K562 (cell line): ENCODE results near the gene DTHD1. TPM values are rescaled to one million over a fixed set of nuclear protein-coding genes. Genes with fewer than 3 reads are reported as not detected.

Experiments used
- ATAC-seq: fragments of 200-7000 bp; cut with Tn5 transposase; 3 replicates; pipeline ENCODE4 v1.9.1; 2020; ENCODE audit warnings: moderate library complexity
- BruUV-seq: library from RNA; stranded (reverse); fragments of 400-500 nt; replicated peaks from 2 replicates; lab custom pipeline; 2021; lab: Mats Ljungman, UMichigan
- CTCF ChIA-PET: fragments of 300-600 bp; formaldehyde crosslinking; extraction: SDS; loops from one replicate; lab custom pipeline; 2021; ENCODE audit warnings: low intra/inter-chr PET ratio; lab: Yijun Ruan, JAX
- POLR2A ChIA-PET: fragments of 300-600, 350-650 bp; sonication (Branson Sonifier 250); formaldehyde crosslinking; extraction: SDS; loops from one replicate; lab custom pipeline; 2021; ENCODE audit warnings: antibody characterized with exemption, inconsistent platforms; lab: Yijun Ruan, JAX
- DNase-seq, 4 experiments: peaks; one replicate each; pipeline versions ENCODE4 v3.0.0 to v3.0.0-alpha.2; 2011 to 2018; ENCODE audit warnings: low spot score in 3 of 4, mixed read lengths in 3 of 4; ENCODE audit errors: extremely low read depth in 1 of 4
- FAIRE-seq: peaks from 2 replicates; lab custom pipeline; 2011; peaks lifted over from hg19 to GRCh38; lab: Jason Lieb, UNC
- H2AFZ ChIP-seq: 2 replicates; pipeline ENCODE4 v1.6.0; 2011; ENCODE audit warnings: low read depth, low read length, control low read depth, inconsistent platforms
- H3K27ac ChIP-seq: fragments of 200-600 bp; 3 replicates; pipeline ENCODE4 v1.8.0; 2011; ENCODE audit warnings: low read depth, mild to moderate bottlenecking, control low read depth, inconsistent platforms, low read length, moderate library complexity, mixed read lengths; ENCODE audit errors: extremely low read depth
- H3K27me3 ChIP-seq, 2 experiments: fragments of 300-600 bp in 1 of 2; 2 replicates in 1 of 2; 3 replicates in 1 of 2; pipeline versions ENCODE4 v1.6.0 to v1.8.0; 2011; ENCODE audit warnings: inconsistent platforms in 2 of 2, low read length in 2 of 2, mild to moderate bottlenecking in 1 of 2, mixed read lengths in 1 of 2, moderate library complexity in 1 of 2; ENCODE audit not compliant: control insufficient read depth in 2 of 2, insufficient read depth in 2 of 2
- H3K36me3 ChIP-seq: fragments of 300-600 bp; 3 replicates; pipeline ENCODE4 v1.8.0; 2011; ENCODE audit warnings: mild to moderate bottlenecking, low read length, inconsistent platforms; ENCODE audit not compliant: control insufficient read depth, insufficient read depth
- H3K4me1 ChIP-seq, 2 experiments: fragments of 200-600 bp in 1 of 2; replicated peaks in 1 of 2; 2 replicates in 1 of 2; 3 replicates in 1 of 2; pipeline versions ENCODE4 v1.5.1 to v1.8.0; 2011; ENCODE audit warnings: inconsistent platforms in 2 of 2, low read length in 2 of 2, mild to moderate bottlenecking in 1 of 2, mixed read lengths in 1 of 2, moderate library complexity in 1 of 2; ENCODE audit not compliant: control insufficient read depth in 2 of 2, insufficient read depth in 2 of 2
- H3K4me2 ChIP-seq: 2 replicates; pipeline ENCODE4 v1.6.1; 2011; ENCODE audit warnings: low read length, control low read depth, inconsistent platforms, mixed read lengths; ENCODE audit not compliant: insufficient read depth
- H3K4me3 ChIP-seq: fragments of 200-600 bp; sonication (generic), shearing (Covaris generic); 2 replicates; pipeline ENCODE4 v1.5.1; 2016; ENCODE audit warnings: control low read depth, inconsistent platforms
- H3K79me2 ChIP-seq: fragments of 200-600 bp; 3 replicates; pipeline ENCODE4 v1.8.0; 2011; ENCODE audit warnings: low read length, inconsistent platforms; ENCODE audit not compliant: control insufficient read depth, insufficient read depth
- H3K9ac ChIP-seq, 2 experiments: 2 replicates each; pipeline versions ENCODE4 v1.6.0 to v1.6.1; 2011; ENCODE audit warnings: low read depth in 2 of 2, low read length in 2 of 2, control low read depth in 1 of 2, inconsistent platforms in 1 of 2, mild to moderate bottlenecking in 1 of 2, mixed read lengths in 1 of 2; ENCODE audit not compliant: insufficient read depth in 1 of 2
- H3K9me1 ChIP-seq: one replicate; pipeline ENCODE4 v1.6.0; 2011; ENCODE audit warnings: inconsistent platforms, mild to moderate bottlenecking, low read length, moderate library complexity; ENCODE audit not compliant: control insufficient read depth, insufficient read depth
- H3K9me3 ChIP-seq: replicated peaks from 2 replicates; pipeline ENCODE4 v1.5.1; 2011; ENCODE audit warnings: low read depth, low read length, inconsistent platforms; ENCODE audit not compliant: control insufficient read depth, insufficient read depth
- H4K20me1 ChIP-seq: replicated peaks from 2 replicates; pipeline ENCODE4 v1.6.1; 2011; ENCODE audit warnings: low read length, inconsistent platforms, mixed read lengths; ENCODE audit not compliant: control insufficient read depth, insufficient read depth
- ARID2 ChIP-seq: fragments of 450-650 bp; IDR thresholded peaks from 2 replicates; pipeline ENCODE4 v1.6.1; 2017; ENCODE audit warnings: antibody characterized with exemption, mild to moderate bottlenecking
- ATF1 ChIP-seq, 2 experiments: fragments of 450-650 bp in 1 of 2; IDR thresholded peaks; 2 replicates each; pipeline ENCODE4 v1.6.1; 2016; ENCODE audit warnings: missing compliant biosample characterization in 1 of 2, missing genetic modification characterization in 1 of 2
- CREB1 ChIP-seq, 2 experiments: sonication (generic) in 1 of 2; formaldehyde crosslinking in 1 of 2; IDR thresholded peaks; 2 replicates each; pipeline versions ENCODE4 v1.6.1 to v1.8.0; 2012 to 2022; ENCODE audit warnings: inconsistent platforms in 1 of 2, mild to moderate bottlenecking in 1 of 2, missing genetic modification reagents in 1 of 2, moderate library complexity in 1 of 2
- CREBBP ChIP-seq: IDR thresholded peaks from one replicate; pipeline ENCODE4 v1.6.1; 2012; ENCODE audit warnings: low read depth, mild to moderate bottlenecking, control low read depth, inconsistent platforms, low read length
- DLX4 ChIP-seq: fragments of 250-450 bp; sonication (Bioruptor Pico); IDR thresholded peaks from 2 replicates; pipeline ENCODE4 v1.6.1; 2021; ENCODE audit warnings: mild to moderate bottlenecking
- GTF2A2 ChIP-seq: IDR thresholded peaks from 2 replicates; pipeline ENCODE4 v1.6.1; 2016; ENCODE audit warnings: mild to moderate bottlenecking, missing genetic modification characterization, missing compliant biosample characterization
- HIVEP1 ChIP-seq: fragments of 250-450 bp; sonication (Bioruptor Pico); IDR thresholded peaks from 2 replicates; pipeline ENCODE4 v1.4.0; 2020; ENCODE audit warnings: mild to moderate bottlenecking
- HNRNPK ChIP-seq: fragments of 200-400 bp; formaldehyde crosslinking; IDR thresholded peaks from one replicate; pipeline ENCODE4 v1.6.1; 2018; ENCODE audit warnings: mild to moderate bottlenecking, low read depth, low read length; ENCODE audit not compliant: poor library complexity, severe bottlenecking
- HOXB6 ChIP-seq: fragments of 250-450 bp; sonication (Bioruptor Pico); IDR thresholded peaks from 2 replicates; pipeline ENCODE4 v1.5.1; 2022; ENCODE audit warnings: mild to moderate bottlenecking, borderline replicate concordance
- JUND ChIP-seq, 2 experiments: IDR thresholded peaks; 2 replicates in 1 of 2; 3 replicates in 1 of 2; pipeline ENCODE4 v1.6.1; 2011; ENCODE audit warnings: borderline replicate concordance in 2 of 2, low read depth in 2 of 2, low read length in 2 of 2, improper control_type of control experiment in 1 of 2, missing biosample characterization in 1 of 2, missing genetic modification characterization in 1 of 2, missing genetic modification reagents in 1 of 2
- RFX1 ChIP-seq: fragments of 450-650 bp; IDR thresholded peaks from 2 replicates; pipeline ENCODE4 v1.6.1; 2016; ENCODE audit warnings: mild to moderate bottlenecking, moderate library complexity
- SMAD1 ChIP-seq: fragments of 150-350 bp; IDR thresholded peaks from 2 replicates; pipeline ENCODE4 v1.6.1; 2014; ENCODE audit warnings: low read length, low read depth; ENCODE audit not compliant: partially characterized antibody
- TBP ChIP-seq: optimal IDR thresholded peaks from 2 replicates; pipeline ENCODE3; 2011; ENCODE audit warnings: low read depth, low read length, improper control_type of control experiment
- XRCC5 ChIP-seq: fragments of 200-400 bp; formaldehyde crosslinking; IDR thresholded peaks from 2 replicates; pipeline ENCODE4 v1.6.1; 2017; ENCODE audit warnings: low read depth, mild to moderate bottlenecking, low read length
- ZC3H8 ChIP-seq: fragments of 450-650 bp; IDR thresholded peaks from 2 replicates; pipeline ENCODE4 v1.6.1; 2017
- ZNF316 ChIP-seq: fragments of 450-650 bp; IDR thresholded peaks from 2 replicates; pipeline ENCODE4 v1.6.1; 2016
- WGBS: fragments of 100-300 bp; shearing (Covaris generic); methylation state at CpG from one replicate; pipeline ENCODE4 v1.1.6; 2016; ENCODE audit warnings: low coverage, mixed read lengths; ENCODE audit not compliant: insufficient coverage; ENCODE audit errors: missing lambda C conversion rate; 5-methylcytosine and 5-hydroxymethylcytosine counted together
- in situ Hi-C: fragments of 300-500 bp; cut with MboI; formaldehyde crosslinking; loops from 4 replicates; pipeline ENCODE4 v1.15.0; 2018; ENCODE audit warnings: inconsistent platforms, mixed read lengths
- intact Hi-C: fragments of 100-400 bp; cut with micrococcal nuclease; formaldehyde crosslinking; loops from 2 replicates; pipeline ENCODE4 v1.14.2; 2022
- polyA plus RNA-seq, 8 experiments: library from polyadenylated mRNA; depleted of rRNA in 4 of 8; stranded (reverse) in 5 of 8; unstranded in 3 of 8; fragments of >200 nt; fragmentation: Nextera tagmentation in 2 of 8; fragmentation: Illumina TruSeq in 1 of 8; extraction: Ambion mirVana in 2 of 8; extraction: Trizol in 1 of 8; gene quantifications; 2 replicates each; pipeline versions ENCODE4 v1.2.1 to v1.2.3, GENCODE V29; 2011 to 2014; ENCODE audit warnings: inconsistent platforms in 1 of 8, missing spikeins in 1 of 8
- total RNA-seq, 7 experiments: library from RNA; depleted of rRNA in 6 of 7; stranded (reverse); fragments of >200 nt in 6 of 7; fragmentation: Illumina TruSeq in 2 of 7; extraction: Trizol in 2 of 7; gene quantifications; 2 replicates each; pipeline versions ENCODE4 v1.2.1 to v1.2.3, GENCODE V29; 2011 to 2021; ENCODE audit warnings: low replicate concordance in 1 of 7

Gene DTHD1
- total and polyA plus RNA-seq, 9 of the 15 experiments (the other 6 are each of a cell fraction or from before 2014, with no cell fraction given): not detected

GRCh38 chr4:36353998-36354397 lies 72.6 kb downstream of the DTHD1 start (continued):
- TF ChIP-seq SMAD1: no peak
- no peak for TF ChIP-seq HIVEP1 (CRISPR knock-in tag)
- no peak for TF ChIP-seq GTF2A2
- no peak for TF ChIP-seq CREBBP
- no peak for TF ChIP-seq XRCC5
- no peak for TF ChIP-seq TBP
- TF ChIP-seq HNRNPK: no peak
- TF ChIP-seq RFX1: no peak
- no peak for TF ChIP-seq ZC3H8
- no peak for TF ChIP-seq HOXB6

GRCh38 chr4:36358173-36358572 lies 76.8 kb downstream of the DTHD1 start:
- in situ Hi-C loops (loop anchor here (25.0 kb wide), 1 partner anchor 1029 kb away; no protein-coding TSS in a partner anchor), intact Hi-C loops (no loop called here)
- Histone ChIP-seq H3K27ac (no peak overlapping the region), H3K9me3 (no peaks in the 10 kb centered on the region; the same call in 1 of the 2 replicates), H3K36me3 (no peaks in the 10 kb centered on the region), H3K4me1 (no peaks in the 10 kb centered on the region), H3K79me2 (no peaks in the 10 kb centered on the region), H3K27me3 (no peaks in the 10 kb centered on the region), H4K20me1 (no peaks in the 10 kb centered on the region), H3K4me2 (no peak overlapping the region), H3K4me3 (no peak overlapping the region), H3K9me1 (no peaks in the 10 kb centered on the region), H3K9ac (no peak overlapping the region), H2AFZ (no peak overlapping the region)
- WGBS: 0% methylated on average over 4 of the region's 4 CpGs
- no peak for TF ChIP-seq ARID2
- no peak for TF ChIP-seq ATF1 (CRISPR knock-in tag; IDR thresholded peaks at IDR 0.05)
- no peak for TF ChIP-seq ATF1 (tag; IDR thresholded peaks at IDR 0.05)
- TF ChIP-seq JUND (IDR thresholded peaks at IDR 0.05; ENCODE audit: borderline replicate concordance, low read depth, low read length): no peak
- no peak for TF ChIP-seq JUND (tag; IDR thresholded peaks at IDR 0.05; ENCODE audit: borderline replicate concordance, low read depth, low read length)
- peak; percentile 24; the same call in 1 of the 2 replicates for TF ChIP-seq ZNF316
- TF ChIP-seq CREB1 (IDR thresholded peaks at IDR 0.05): no peak
- TF ChIP-seq CREB1 (CRISPR knock-in tag; IDR thresholded peaks at IDR 0.05): no peak
- TF ChIP-seq DLX4: no peak
- ATAC-seq (no peak), FAIRE-seq (no peak), DNase-seq (no peak)
- CTCF ChIA-PET: no interaction called here
- no TSS peak for BruUV-seq
- POLR2A ChIA-PET: no interaction called here
